HG03175 (cell line): ENCODE data around the gene MPRIP.

Source experiments
- ATAC-seq: cut with Tn5 transposase; IDR thresholded peaks from one replicate; pipeline ENCODE4 v1.9.1; 2021; ENCODE audit warnings: mild to moderate bottlenecking, moderate library complexity; ENCODE audit not compliant: unreplicated experiment

MPRIP gene

DNA sequence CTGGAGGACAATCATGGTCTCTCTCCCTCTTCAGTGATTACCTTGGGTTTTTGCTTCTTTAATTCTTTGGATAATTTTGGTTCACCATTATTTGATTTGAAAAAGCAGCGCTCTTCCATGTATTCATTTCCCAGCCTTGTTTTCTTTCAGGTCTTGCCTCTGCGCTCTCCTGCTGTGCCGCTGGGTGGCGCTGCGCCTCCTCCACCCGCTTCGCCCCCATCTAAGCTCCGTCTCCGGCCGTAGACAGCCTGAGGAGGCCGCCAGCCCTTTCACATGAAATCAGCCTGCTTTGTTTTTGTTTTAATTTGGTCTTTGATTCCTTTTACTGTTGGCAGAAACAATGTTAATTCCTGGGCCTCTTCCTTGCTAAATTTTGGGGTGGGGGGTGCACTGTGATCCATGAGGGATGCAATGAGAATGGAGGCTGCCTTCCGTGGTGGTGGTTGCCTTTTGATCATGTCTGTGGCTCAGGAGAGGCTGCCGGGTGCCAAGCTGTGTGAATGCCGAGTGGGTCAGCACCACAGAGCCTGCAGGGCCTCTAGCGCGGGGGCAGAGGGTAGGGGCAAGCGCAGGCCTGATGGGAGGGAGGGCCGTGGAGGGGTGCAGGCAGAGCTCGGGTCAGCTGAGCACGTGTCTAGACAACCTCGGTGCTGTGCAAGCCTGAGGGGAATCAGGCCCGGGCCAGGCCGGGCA lies 99.7 kb downstream of the MPRIP start:
- ATAC-seq = no peak

DNA sequence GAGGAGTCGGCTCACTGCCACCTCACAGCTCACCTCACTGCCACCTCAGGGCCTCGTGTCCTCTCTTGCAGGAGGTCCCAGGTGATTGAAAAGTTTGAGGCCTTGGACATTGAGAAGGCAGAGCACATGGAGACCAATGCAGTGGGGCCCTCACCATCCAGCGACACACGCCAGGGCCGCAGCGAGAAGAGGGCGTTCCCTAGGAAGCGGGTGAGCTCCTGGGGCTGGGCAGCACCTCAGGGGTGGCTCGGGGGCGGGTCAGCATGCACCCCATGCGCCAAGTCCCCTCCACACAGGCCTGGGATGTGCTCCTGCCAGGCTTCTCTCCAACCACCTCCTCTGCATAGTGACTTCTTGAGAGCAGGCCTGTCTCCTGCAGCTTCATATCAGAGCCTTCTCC lies 100.3 kb downstream of the MPRIP start:
- ATAC-seq = no peak

DNA sequence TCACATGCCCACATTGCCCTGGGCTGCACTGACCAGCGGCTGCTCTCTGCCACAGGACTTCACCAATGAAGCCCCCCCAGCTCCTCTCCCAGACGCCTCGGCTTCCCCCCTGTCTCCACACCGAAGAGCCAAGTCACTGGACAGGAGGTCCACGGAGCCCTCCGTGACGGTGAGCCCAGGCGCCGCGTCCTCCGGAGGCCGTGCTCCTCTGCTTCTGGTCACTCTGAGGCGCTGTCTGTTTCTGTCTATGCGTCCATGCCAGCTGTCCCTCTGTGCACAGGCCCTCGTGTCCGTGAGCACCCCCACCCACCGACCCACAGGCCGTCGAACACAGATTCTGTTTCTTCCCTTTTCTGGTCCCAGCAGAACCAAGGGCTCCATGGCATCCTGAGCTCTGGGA lies 101.2 kb downstream of the MPRIP start:
- ATAC-seq = no peak

DNA sequence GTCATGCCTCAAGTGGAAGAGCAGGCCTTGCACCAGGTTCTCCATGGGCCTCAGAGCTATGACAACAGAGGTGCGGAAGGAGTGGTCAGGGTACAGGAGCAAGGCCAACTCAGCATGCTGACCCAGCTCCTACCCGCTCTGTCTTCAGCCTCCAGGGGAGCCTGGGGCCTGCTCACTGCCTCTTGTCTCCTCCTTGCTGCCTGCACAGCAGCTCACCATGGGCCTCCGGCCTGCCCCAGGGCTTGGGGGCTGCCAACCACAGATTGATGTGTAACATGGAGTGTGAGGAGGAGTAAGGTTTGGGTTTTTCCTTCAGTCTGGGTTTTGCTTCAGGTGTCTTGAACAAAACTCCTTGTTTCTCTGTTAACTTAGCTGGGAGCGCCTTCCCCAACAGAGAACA lies 101.8 kb downstream of the MPRIP start:
- ATAC-seq = no peak

DNA sequence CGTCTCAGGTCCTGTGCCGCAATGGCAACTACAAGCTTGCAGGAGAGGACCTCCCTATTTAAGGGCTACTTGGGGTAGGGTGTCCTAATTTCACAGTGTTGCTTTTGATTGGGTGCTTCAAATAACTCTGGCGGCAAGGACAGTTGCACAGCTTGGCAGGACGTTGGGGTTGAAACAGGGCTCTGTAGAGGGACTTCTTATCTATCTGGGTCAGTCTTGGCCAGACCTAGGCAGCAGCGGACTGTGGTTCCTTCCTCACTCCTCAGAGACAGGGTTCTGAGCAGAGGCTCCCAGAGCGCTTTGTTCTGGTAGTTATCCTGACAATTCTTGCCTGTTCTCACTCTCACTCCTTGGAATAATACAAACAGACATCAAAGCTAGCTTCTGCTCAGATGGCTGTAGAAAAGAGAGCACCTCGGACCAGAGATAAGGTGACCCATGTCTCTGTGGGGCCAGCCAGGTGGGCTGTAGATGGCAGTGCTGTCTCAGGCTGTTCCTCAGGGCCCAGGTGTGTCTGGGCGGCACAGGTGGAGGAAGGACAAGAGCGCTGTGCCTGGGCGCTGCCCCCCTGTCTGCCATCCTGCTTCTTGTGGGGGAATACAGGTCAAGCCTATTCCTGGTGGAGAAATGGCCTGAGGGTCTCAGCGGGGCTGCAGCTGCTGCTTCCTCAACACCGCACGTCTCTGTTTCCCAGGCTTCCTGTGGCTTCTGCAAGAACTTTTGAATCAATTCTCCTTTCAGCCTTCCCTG lies 102.8 kb downstream of the MPRIP start:
- no peak for ATAC-seq

DNA sequence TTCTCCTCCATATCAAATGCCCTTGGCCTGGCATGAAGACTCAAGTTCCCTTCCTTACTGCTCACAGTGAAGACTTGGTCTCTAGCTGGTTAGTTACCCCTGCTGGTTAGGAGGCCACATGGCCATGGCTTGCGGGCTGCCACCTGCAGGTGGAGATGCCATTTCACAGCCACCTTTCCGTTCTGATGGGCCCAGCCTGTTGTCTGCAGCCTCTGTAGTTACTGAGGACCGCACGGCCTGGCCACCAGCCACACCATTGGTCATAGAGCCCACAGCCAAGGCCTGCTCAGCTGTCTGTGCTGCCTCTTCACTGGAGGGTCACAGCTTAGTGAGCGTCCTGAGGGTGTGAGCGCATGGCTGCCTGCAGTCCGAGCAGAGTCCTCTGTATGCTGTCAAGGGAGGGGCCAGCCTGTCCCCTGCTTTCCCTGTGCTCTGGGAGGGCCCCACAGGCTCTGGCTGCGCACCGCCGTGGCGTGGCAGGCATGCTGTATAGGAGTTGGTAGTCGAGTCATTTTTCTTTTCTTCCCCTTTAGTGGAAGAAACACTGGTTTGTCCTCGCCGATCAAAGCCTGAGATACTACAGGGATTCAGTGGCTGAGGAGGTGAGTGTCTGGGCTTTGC lies 104.6 kb downstream of the MPRIP start:
- ATAC-seq = no peak

DNA sequence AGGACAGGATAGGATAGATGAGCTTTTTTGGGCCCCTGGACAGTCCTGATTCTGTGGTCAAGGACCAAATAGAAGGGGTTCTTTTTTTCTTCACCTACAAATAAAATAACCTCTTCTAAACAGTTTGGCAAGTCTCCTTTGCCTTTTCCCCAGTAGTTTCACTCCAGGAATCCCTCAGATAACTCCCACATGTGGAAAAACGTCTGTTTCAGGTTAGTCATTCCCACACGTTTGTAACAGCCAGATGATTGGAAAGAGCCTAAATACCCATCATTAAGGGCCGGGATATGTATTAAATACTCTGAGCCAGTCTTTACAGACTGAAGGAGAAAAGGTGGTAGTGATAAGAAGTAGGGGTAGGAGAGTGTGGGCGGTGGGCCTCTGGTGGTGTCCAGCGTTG lies 105.6 kb downstream of the MPRIP start:
- ATAC-seq = no peak

DNA sequence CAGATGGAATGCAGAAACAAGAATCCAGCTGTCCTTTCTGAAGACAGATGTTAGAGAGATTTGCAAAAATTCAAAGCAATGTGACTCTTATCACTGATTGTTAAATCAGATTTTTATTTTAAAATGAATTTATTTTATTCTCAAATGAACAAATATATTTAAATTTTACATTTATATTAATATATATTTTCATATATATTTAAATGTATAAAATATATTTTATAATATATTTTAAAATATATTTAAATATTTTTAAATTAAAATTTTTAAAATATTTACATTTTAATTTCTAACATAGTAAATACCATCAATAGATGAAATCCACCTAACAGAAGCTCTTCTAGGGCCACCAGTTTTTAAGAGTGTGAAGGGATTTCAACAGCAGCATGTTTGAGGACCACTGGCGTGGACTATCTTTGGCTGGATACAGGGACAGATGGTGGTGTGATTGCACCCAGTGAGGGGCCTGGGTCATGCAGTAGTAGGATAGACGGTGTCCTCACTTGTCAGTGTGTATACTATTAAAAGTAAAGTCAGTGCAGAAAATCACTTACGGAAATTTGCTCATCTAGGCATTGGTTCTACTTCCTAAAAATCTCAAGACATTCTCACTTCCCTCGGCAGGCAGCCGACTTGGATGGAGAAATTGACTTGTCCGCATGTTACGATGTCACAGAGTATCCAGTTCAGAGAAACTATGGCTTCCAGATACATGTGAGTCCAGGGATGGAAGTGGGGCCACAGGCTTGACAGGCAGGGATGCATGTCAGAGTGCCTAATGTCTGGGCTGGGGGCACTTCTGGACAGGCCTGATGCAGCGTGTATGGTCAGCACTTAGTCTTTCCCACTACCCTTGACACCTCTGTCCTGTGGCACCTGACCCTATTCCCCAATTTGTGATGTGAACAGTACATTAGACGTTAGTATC lies 107.5 kb downstream of the MPRIP start:
- ATAC-seq = no peak

DNA sequence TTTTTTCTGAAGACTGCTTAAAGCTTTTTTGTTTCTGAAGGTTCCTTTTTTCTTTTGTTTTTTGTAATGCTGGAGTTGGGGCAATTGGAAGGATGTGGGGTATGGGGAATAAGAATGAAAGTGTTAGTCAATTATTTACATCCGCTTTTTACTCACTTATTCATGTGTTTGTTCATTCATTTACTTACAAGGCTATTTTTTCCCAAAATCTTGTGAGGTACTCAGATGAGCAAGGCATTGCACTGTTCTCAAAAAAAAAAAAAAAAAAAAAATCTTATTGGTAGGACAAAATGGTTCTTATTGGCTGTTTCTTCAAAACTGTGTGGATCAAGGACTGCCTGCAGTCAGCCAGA lies 108.2 kb downstream of the MPRIP start:
- ATAC-seq = no peak

DNA sequence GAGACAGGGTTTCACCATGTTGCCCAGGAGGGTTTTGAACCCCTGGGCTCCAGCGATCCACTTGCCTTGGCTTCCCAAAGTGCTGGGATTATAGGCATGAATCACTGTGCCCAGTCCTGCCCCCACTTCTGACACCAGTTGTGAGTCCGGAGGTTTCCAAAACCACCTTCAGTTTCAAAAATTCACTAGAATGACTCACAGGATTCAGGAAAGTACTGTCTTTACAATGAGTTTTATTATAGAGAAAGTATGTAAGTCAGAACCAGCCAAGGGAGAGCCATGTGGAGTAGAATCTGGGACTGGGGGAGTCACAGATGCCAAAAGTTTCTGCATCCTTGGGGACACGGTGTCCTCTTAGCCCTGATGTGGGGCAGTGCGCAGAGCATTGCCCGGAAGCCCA lies 108.8 kb downstream of the MPRIP start:
- ATAC-seq = no peak

DNA sequence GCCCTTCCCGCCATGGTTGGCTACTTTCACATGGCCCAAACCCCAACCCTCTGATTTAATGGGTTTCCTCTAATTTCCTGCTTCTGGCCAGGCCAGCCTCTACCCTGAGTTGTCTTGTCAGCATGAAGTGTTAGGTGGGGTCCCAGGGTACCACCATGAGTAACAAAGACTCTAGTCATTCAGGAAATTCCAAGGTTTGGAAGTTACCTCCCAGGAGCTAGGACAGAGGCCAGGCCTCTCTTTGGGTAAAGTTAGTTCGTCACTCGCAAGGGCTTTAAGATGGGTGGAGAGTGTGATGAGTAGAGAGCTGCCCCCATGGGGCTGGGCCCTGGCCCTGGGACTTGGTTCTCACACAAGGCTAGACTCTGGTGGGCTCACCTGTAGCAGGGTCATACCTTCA lies 109.3 kb downstream of the MPRIP start:
- no peak for ATAC-seq

DNA sequence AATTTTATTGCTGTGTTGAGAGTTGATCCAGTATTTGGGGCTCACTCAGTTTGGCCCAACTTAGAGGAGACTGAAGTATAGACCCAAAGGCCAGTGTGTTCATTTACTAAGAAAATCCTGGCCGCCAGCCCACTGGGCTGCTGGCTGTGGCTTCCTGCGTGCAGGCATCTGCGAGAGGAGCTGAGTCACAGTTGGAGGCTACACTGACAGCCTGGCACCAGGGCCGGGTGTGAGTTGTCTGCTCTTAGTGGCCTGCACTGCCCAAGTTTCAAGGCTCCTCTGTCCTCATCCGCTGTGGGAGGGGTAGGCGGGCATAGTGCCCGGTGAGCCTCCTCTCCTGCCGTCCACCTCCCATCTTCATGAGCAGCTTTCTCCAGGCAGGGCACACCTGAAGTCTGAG lies 109.7 kb downstream of the MPRIP start:
- ATAC-seq = no peak

DNA sequence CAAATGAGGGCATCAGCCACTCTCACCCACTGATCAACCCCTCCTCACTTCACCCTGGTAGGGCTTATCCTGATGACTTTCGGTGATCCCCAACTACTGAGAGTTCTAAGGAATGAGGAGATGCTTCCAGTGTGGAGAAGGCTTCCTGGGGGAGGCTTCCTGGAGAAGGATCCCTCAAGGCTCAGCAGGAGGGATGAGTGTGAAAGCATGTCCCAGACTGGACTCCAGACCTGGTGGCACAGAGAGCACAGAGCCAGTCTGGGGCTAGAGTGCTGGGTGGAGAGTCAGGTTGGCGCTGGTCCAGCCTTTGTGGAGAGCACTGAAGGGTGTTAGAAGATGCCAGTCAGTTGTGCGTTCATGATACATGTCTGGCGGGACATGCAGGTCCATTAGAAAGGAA lies 110.1 kb downstream of the MPRIP start:
- no peak for ATAC-seq

DNA sequence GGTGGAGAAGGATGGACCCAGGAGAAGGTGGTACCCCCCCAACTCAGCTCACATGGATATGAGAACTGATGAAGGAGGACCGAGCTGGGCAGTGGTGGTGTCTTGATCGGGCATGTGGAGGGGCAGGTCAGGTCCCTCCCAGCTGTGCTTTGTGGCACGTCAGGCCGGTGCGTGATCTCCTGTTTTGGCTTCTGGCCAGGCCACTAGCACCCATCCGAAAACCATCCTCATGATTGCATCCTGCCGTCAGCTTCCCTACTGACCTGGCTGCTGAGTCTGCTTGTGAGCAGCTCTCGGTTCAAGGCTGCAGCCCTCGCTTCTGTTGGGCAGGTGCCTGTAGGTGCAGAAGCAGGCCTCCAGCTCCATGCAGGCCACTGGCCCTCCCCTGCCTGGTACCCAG lies 110.8 kb downstream of the MPRIP start:
- ATAC-seq = no peak

DNA sequence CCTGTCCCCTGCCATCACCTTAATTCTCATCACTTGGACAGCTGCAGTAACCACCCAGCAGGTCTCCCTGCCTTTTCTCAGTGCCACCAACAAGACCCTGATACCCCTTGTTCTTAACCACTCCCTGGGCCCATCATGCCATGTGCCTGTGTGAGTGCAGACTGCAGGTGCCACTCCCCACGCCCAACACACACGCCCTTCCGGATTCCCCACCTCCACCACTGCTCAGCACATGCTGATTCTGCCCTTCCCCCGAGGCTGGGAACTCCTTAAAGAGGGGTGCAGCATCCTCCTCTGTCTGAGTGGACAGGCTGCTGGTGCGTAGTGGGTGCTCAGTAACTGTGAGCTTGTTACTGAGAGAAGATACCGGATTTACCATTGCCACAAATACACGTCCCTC lies 111.5 kb downstream of the MPRIP start:
- ATAC-seq = no peak

DNA sequence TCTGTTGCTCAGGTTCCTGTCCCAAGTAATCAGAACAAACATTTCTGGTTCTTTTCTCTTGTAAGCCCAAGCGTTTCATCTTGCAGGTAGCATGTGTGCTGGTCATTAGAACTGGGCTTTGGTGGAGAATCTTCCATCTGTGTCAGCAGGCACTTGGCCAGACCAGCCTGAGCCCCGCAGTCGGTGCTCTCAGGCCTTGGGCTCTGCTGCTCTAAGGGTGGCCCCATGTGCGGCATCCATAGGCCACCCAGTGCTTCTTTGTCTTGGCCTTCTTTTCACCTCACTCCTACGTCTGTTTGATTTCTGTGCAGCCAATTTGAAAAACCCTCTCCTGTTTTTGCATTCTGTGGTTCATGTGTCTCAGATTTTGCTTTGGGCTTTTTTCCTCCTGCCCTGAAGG lies 112.3 kb downstream of the MPRIP start:
- ATAC-seq = no peak

DNA sequence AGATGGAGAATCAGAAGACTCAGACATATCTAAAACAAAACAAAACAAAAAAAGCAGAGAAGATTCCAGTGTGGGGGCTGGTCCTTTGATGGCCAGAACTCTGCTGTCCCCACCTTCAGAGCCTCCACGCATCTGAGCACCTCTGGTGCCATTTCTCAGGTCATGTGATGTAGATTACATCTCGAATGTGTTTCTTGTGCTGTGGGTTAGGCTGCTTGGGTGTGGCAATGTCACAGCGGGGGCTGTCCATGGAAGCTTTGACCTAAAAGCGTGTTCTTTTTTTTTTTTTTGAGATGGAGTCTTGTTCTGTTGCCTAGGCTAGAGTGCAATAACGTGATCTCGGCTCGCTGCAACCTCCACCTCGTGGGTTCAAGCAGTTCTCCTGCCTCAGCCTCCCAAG lies 112.7 kb downstream of the MPRIP start:
- ATAC-seq = no peak

DNA sequence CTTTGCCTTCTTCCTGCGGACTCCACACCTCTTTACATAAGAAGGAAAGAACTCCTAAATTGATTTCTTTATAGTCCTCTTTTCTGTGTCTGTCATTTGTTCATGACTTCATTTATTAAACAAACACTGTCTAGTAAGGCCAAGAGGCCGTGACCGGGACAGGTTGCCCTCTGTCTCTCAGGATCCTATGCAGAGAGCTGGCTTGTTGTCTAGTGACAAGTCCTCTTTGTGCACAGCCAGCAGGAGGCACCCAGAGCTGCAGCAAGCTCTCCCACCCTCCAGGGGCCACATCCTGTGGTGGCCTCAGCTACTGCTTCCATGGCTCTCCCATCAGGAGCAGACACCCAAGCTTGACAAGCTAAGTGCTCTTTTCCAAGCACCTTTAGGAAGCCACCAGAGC lies 113.3 kb downstream of the MPRIP start:
- ATAC-seq = no peak

DNA sequence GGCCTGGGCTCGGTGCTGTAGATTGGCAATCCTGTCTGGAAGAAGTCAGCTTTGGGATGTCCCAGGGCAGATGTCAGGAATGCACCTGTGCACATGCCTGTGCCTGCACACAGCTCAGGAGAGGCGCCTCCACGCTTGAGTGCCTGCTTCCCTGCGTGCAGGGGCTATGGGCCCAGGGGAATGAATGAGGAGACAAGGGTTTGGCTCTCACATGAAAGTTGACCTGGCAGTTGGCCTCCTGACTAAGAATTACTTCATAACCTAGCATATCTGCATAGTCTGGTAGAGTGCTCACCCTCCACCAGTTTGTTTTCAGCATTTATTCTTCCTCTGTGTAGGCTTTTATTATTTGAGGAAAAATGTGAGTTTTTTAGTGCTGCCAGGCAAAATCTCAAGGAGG lies 113.8 kb downstream of the MPRIP start:
- no peak for ATAC-seq

DNA sequence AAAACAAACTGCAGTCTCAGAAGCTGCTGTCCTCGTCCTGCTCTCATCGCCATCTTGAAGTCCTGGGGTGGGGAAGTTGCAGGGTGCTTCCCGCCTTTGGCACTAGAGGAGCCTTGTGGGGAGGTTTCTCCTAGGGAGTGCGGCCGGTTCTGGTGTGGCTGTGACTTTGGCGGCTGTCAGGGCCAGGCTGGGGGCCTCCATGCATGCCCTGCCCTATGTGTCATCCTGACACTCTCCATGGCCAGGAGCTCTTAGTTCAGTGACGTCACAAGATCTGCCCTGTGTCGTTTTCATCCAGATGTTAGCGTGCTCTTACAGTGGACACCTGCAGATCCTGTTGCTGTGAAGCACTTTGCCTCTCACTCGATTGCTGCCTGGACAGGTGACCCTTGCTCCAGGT lies 114.3 kb downstream of the MPRIP start:
- no peak for ATAC-seq

DNA sequence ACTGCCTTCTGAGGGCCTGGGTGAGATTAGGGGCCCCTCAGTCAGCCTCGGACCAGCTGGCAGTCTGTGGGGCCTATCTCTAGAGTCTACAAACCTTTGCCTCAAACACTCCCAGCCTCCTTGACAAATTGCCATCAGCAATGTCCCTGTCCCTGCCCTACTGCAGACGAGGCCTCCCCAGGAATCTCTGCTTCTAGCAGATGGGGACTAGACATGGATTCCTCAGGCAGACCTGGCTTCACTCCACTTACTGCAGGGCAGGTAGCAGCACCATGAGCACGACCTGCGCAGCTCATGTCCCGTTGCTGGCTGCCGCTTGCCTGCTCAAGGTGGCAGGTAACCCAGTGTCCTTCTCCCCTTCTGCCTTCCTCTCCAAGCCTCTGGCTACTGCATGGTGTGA lies 114.8 kb downstream of the MPRIP start:
- ATAC-seq = no peak
